Mucosa of rectum (tissue), 2 donors: Measurements from ENCODE around the gene TP53I11.

Experiments
- H3K27ac ChIP-seq, 2 donors: one replicate each; pipeline ENCODE4 v1.7.0; 2013; ENCODE audit warnings: inconsistent platforms in 2 of 2, low read depth in 2 of 2, low read length in 2 of 2
- H3K27me3 ChIP-seq, 2 donors: one replicate each; pipeline ENCODE4 v1.7.0; 2013; ENCODE audit warnings: low read length in 2 of 2; ENCODE audit not compliant: control insufficient read depth in 2 of 2, insufficient read depth in 2 of 2
- H3K36me3 ChIP-seq, 2 donors: one replicate each; pipeline ENCODE4 v1.7.0; 2013; ENCODE audit warnings: low read length in 2 of 2; ENCODE audit not compliant: control insufficient read depth in 2 of 2, insufficient read depth in 2 of 2
- H3K4me1 ChIP-seq, 2 donors: one replicate each; pipeline ENCODE4 v1.7.0; 2013; ENCODE audit warnings: low read length in 2 of 2, mild to moderate bottlenecking in 1 of 2; ENCODE audit not compliant: control insufficient read depth in 2 of 2, insufficient read depth in 2 of 2
- H3K4me3 ChIP-seq, 2 donors: one replicate each; pipeline ENCODE4 v1.7.0; 2013; ENCODE audit warnings: low read length in 2 of 2
- H3K9ac ChIP-seq, 2 donors: one replicate each; pipeline ENCODE4 v1.7.0; 2013; ENCODE audit warnings: low read length in 2 of 2, low read depth in 1 of 2, mild to moderate bottlenecking in 1 of 2
- H3K9me3 ChIP-seq, 2 donors: one replicate each; pipeline ENCODE4 v1.7.0; 2013; ENCODE audit warnings: low read length in 2 of 2; ENCODE audit not compliant: control insufficient read depth in 2 of 2
- donor health status: healthy.
- donor health status: Normal muscosa, but diverticular disease.

Gene TP53I11

GRCh38 chr11:44934110-44934509, 16.6 kb downstream of the TP53I11 start:
- no peaks in the 10 kb centered on the region for H3K4me1 ChIP-seq
- H3K27ac ChIP-seq = no peak overlapping the region
- H3K9me3 ChIP-seq = no peaks in the 10 kb centered on the region
- H3K9ac ChIP-seq = no peak overlapping the region
- H3K36me3 ChIP-seq = peaks cover 10 to 16% of the 10 kb centered on the region in 2 donors
- H3K27me3 ChIP-seq = no peaks in the 10 kb centered on the region
- H3K4me3 ChIP-seq = no peak overlapping the region

- Histone ChIP-seq H3K27ac (no peak overlapping the region), H3K4me3 (no peak overlapping the region), H3K4me1 (no peaks in the 10 kb centered on the region), H3K9ac (no peak overlapping the region), H3K36me3 (peaks cover 10 to 13% of the 10 kb centered on the region in 2 donors), H3K27me3 (no peaks in the 10 kb centered on the region), H3K9me3 (no peaks in the 10 kb centered on the region)
These were observed 19.2 kb downstream of the TP53I11 start for GRCh38 chr11:44931466-44931865.

GRCh38 chr11:44930588-44931302, 19.9 kb downstream of the TP53I11 start:
- Histone ChIP-seq H3K4me3 (no peak overlapping the region), H3K36me3 (peaks cover 10 to 13% of the 10 kb centered on the region in 2 donors), H3K27ac (no peak overlapping the region), H3K4me1 (no peaks in the 10 kb centered on the region), H3K9ac (no peak overlapping the region), H3K27me3 (no peaks in the 10 kb centered on the region), H3K9me3 (no peaks in the 10 kb centered on the region)

- Histone ChIP-seq H3K4me1 (no peaks in the 10 kb centered on the region), H3K27me3 (no peaks in the 10 kb centered on the region), H3K36me3 (no peaks in the 10 kb centered on the region), H3K9me3 (no peaks in the 10 kb centered on the region), H3K9ac (no peak overlapping the region), H3K4me3 (no peak overlapping the region), H3K27ac (no peak overlapping the region)
These were observed 21.9 kb downstream of the TP53I11 start for GRCh38 chr11:44928816-44929215.

- Histone ChIP-seq H3K27me3 (no peaks in the 10 kb centered on the region), H3K9ac (no peak overlapping the region), H3K27ac (no peak overlapping the region), H3K4me3 (no peak overlapping the region), H3K9me3 (no peaks in the 10 kb centered on the region), H3K4me1 (no peaks in the 10 kb centered on the region), H3K36me3 (no peaks in the 10 kb centered on the region)
These were observed 22.5 kb downstream of the TP53I11 start for GRCh38 chr11:44928144-44928543.

- Histone ChIP-seq H3K9ac (no peak overlapping the region), H3K27me3 (no peaks in the 10 kb centered on the region), H3K36me3 (no peaks in the 10 kb centered on the region), H3K9me3 (no peaks in the 10 kb centered on the region), H3K27ac (no peak overlapping the region), H3K4me3 (no peak overlapping the region), H3K4me1 (no peaks in the 10 kb centered on the region)
These were observed 23.5 kb downstream of the TP53I11 start for GRCh38 chr11:44927174-44927661.

GRCh38 chr11:44926036-44926435, 24.6 kb downstream of the TP53I11 start:
- Histone ChIP-seq H3K27ac (no peak overlapping the region), H3K4me1 (no peaks in the 10 kb centered on the region), H3K27me3 (no peaks in the 10 kb centered on the region), H3K9ac (no peak overlapping the region), H3K4me3 (no peak overlapping the region), H3K9me3 (no peaks in the 10 kb centered on the region), H3K36me3 (no peaks in the 10 kb centered on the region)

GRCh38 chr11:44923806-44924205, 26.9 kb downstream of the TP53I11 start:
- H3K9ac ChIP-seq = no peak overlapping the region
- no peaks in the 10 kb centered on the region for H3K4me1 ChIP-seq
- no peaks in the 10 kb centered on the region for H3K9me3 ChIP-seq
- H3K27ac ChIP-seq = no peak overlapping the region
- H3K36me3 ChIP-seq = peaks cover 0 to 2% of the 10 kb centered on the region in 2 donors
- H3K27me3 ChIP-seq = no peaks in the 10 kb centered on the region
- H3K4me3 ChIP-seq = no peak overlapping the region

GRCh38 chr11:44923115-44923514, 27.6 kb downstream of the TP53I11 start:
- no peak overlapping the region for H3K9ac ChIP-seq
- no peak overlapping the region for H3K4me3 ChIP-seq
- H3K36me3 ChIP-seq = peaks cover 0 to 2% of the 10 kb centered on the region in 2 donors
- H3K9me3 ChIP-seq = no peaks in the 10 kb centered on the region
- H3K27ac ChIP-seq = no peak overlapping the region
- H3K4me1 ChIP-seq = no peaks in the 10 kb centered on the region
- no peaks in the 10 kb centered on the region for H3K27me3 ChIP-seq

GRCh38 chr11:44920451-44920850, 30.2 kb downstream of the TP53I11 start:
- Histone ChIP-seq H3K27me3 (no peaks in the 10 kb centered on the region), H3K4me3 (no peak overlapping the region), H3K9ac (no peak overlapping the region), H3K9me3 (no peaks in the 10 kb centered on the region), H3K27ac (no peak overlapping the region), H3K4me1 (no peaks in the 10 kb centered on the region), H3K36me3 (peaks cover 0 to 2% of the 10 kb centered on the region in 2 donors)
